H1 (cell line): ENCODE measurements around the gene ORC6. TPM values are rescaled to one million over a fixed set of nuclear protein-coding genes. Genes with fewer than 3 reads are reported as not detected.

ENCODE experiments used
- CTCF ChIA-PET: fragments of 300-600 bp; sonication (Branson Sonifier 250); formaldehyde crosslinking; loops from one replicate; lab custom pipeline; 2021; ENCODE audit not compliant: partially characterized antibody; lab: Charles Lee
- POLR2A ChIA-PET: fragments of 300-600 bp; sonication (Branson Sonifier 250); formaldehyde crosslinking; loops from one replicate; lab custom pipeline; 2021; ENCODE audit warnings: inconsistent platforms; ENCODE audit not compliant: partially characterized antibody; lab: Charles Lee
- DNase-seq, 2 experiments: peaks; one replicate each; pipeline versions ENCODE4 v3.0.0 to v3.0.0-alpha.2; 2010 to 2022; ENCODE audit warnings: low spot score in 2 of 2, low read depth in 1 of 2, mixed read lengths in 1 of 2
- FAIRE-seq: peaks from 2 replicates; lab custom pipeline; 2011; peaks lifted over from hg19 to GRCh38; lab: Jason Lieb, UNC
- H2AFZ ChIP-seq: 2 replicates; pipeline ENCODE4 v1.8.1; 2012; ENCODE audit warnings: low read length, inconsistent platforms
- H2AK5ac ChIP-seq: 2 replicates; pipeline ENCODE4 v1.6.1; 2013; ENCODE audit warnings: low read depth, low read length
- H2BK120ac ChIP-seq: replicated peaks from 2 replicates; pipeline ENCODE3; 2013; ENCODE audit warnings: low read depth, low read length, inconsistent platforms
- H2BK12ac ChIP-seq: 2 replicates; pipeline ENCODE4 v1.6.1; 2013; ENCODE audit warnings: low read depth, low read length
- H2BK15ac ChIP-seq: 2 replicates; pipeline ENCODE4 v1.6.1; 2013; ENCODE audit warnings: low read length
- H2BK20ac ChIP-seq: 2 replicates; pipeline ENCODE4 v1.6.1; 2013; ENCODE audit warnings: low read length
- H2BK5ac ChIP-seq: 2 replicates; pipeline ENCODE4 v1.6.1; 2013; ENCODE audit warnings: low read depth, low read length
- H3K14ac ChIP-seq: 2 replicates; pipeline ENCODE4 v1.6.1; 2013; ENCODE audit warnings: inconsistent platforms; ENCODE audit not compliant: insufficient read length
- H3K18ac ChIP-seq: 2 replicates; pipeline ENCODE4 v1.6.1; 2013; ENCODE audit warnings: low read length; ENCODE audit errors: extremely low read depth
- H3K23ac ChIP-seq: 2 replicates; pipeline ENCODE4 v1.6.1; 2013; ENCODE audit warnings: inconsistent platforms; ENCODE audit not compliant: insufficient read length
- H3K23me2 ChIP-seq: 2 replicates; pipeline ENCODE4 v1.6.1; 2013; ENCODE audit warnings: low read depth, low read length
- H3K27ac ChIP-seq: 2 replicates; pipeline ENCODE4 v1.6.1; 2011; ENCODE audit warnings: low read depth, low read length, inconsistent platforms
- H3K27me3 ChIP-seq, 4 experiments: replicated peaks in 1 of 4; 1 replicate in 1 of 4; 2 replicates in 3 of 4; pipeline versions ENCODE4 v1.6.1 to v1.8.1; 2011 to 2013; ENCODE audit warnings: low read length in 3 of 4, mild to moderate bottlenecking in 3 of 4, inconsistent platforms in 2 of 4, mixed read lengths in 2 of 4, moderate library complexity in 1 of 4; ENCODE audit not compliant: control insufficient read depth in 3 of 4, insufficient read depth in 3 of 4; ENCODE audit errors: extremely low read depth in 1 of 4
- H3K36me3 ChIP-seq, 4 experiments: 2 replicates each; pipeline versions ENCODE4 v1.6.1 to v1.8.1; 2011 to 2013; ENCODE audit warnings: mild to moderate bottlenecking in 4 of 4, low read length in 3 of 4, moderate library complexity in 2 of 4, control low read depth in 1 of 4, inconsistent platforms in 1 of 4; ENCODE audit not compliant: insufficient read depth in 4 of 4, control insufficient read depth in 2 of 4
- H3K4ac ChIP-seq: replicated peaks from 2 replicates; pipeline ENCODE3; 2013; ENCODE audit warnings: low read length, low read depth, mixed read lengths, inconsistent platforms; ENCODE audit not compliant: insufficient read length
- H3K4me1 ChIP-seq, 4 experiments: replicated peaks in 1 of 4; 1 replicate in 1 of 4; 2 replicates in 3 of 4; pipeline versions ENCODE4 v1.6.1 to v1.8.1; 2011 to 2013; ENCODE audit warnings: low read length in 3 of 4, inconsistent platforms in 2 of 4, mixed read lengths in 1 of 4; ENCODE audit not compliant: insufficient read depth in 4 of 4, control insufficient read depth in 3 of 4
- H3K4me2 ChIP-seq, 2 experiments: 2 replicates each; pipeline versions ENCODE4 v1.6.1 to v1.8.1; 2011 to 2013; ENCODE audit warnings: low read depth in 2 of 2, low read length in 2 of 2, control low read depth in 1 of 2, inconsistent platforms in 1 of 2, mild to moderate bottlenecking in 1 of 2; ENCODE audit not compliant: insufficient read depth in 1 of 2
- H3K4me3 ChIP-seq, 4 experiments: fragments of 200-600, 300-600 bp in 1 of 4; sonication (generic), shearing (Covaris generic), sonication (Bioruptor Twin) in 1 of 4; 2 replicates each; pipeline versions ENCODE4 v1.5.1 to v1.8.1; 2011 to 2016; ENCODE audit warnings: low read length in 4 of 4, low read depth in 3 of 4, control low read depth in 2 of 4, inconsistent platforms in 2 of 4, mild to moderate bottlenecking in 2 of 4, mixed read lengths in 1 of 4, moderate library complexity in 1 of 4; ENCODE audit not compliant: insufficient read depth in 2 of 4; ENCODE audit errors: extremely low read depth in 1 of 4
- H3K56ac ChIP-seq: replicated peaks from 2 replicates; pipeline ENCODE3; 2013; ENCODE audit warnings: low read depth, mild to moderate bottlenecking, mixed read lengths, low read length, inconsistent platforms; ENCODE audit not compliant: insufficient read length
- H3K79me1 ChIP-seq: 2 replicates; pipeline ENCODE4 v1.6.1; 2013; ENCODE audit warnings: low read depth, low read length, control low read depth
- H3K79me2 ChIP-seq, 2 experiments: 2 replicates each; pipeline versions ENCODE4 v1.6.1 to v1.8.1; 2012 to 2013; ENCODE audit warnings: low read length in 2 of 2, mild to moderate bottlenecking in 2 of 2, inconsistent platforms in 1 of 2; ENCODE audit not compliant: insufficient read depth in 2 of 2, control insufficient read depth in 1 of 2
- H3K9ac ChIP-seq, 4 experiments: replicated peaks in 1 of 4; 1 replicate in 1 of 4; 2 replicates in 3 of 4; pipeline versions ENCODE4 v1.6.1 to v1.8.1; 2011 to 2013; ENCODE audit warnings: low read depth in 3 of 4, low read length in 3 of 4, control low read depth in 2 of 4, mild to moderate bottlenecking in 2 of 4, moderate library complexity in 2 of 4, inconsistent platforms in 1 of 4; ENCODE audit errors: extremely low read depth in 1 of 4
- H3K9me3 ChIP-seq, 2 experiments: 2 replicates each; pipeline versions ENCODE4 v1.6.1 to v1.8.1; 2012 to 2013; ENCODE audit warnings: mild to moderate bottlenecking in 2 of 2, moderate library complexity in 2 of 2, control low read depth in 1 of 2, inconsistent platforms in 1 of 2, low read depth in 1 of 2, low read length in 1 of 2, mixed read lengths in 1 of 2; ENCODE audit not compliant: insufficient read depth in 2 of 2
- H4K20me1 ChIP-seq, 2 experiments: replicated peaks in 1 of 2; 2 replicates each; pipeline versions ENCODE3 to v1.8.1; 2011 to 2013; ENCODE audit warnings: inconsistent platforms in 2 of 2, low read length in 2 of 2, mild to moderate bottlenecking in 1 of 2; ENCODE audit not compliant: insufficient read depth in 2 of 2, control insufficient read depth in 1 of 2
- H4K5ac ChIP-seq: 2 replicates; pipeline ENCODE4 v1.6.1; 2013; ENCODE audit warnings: low read length, low read depth, mixed read lengths, inconsistent platforms; ENCODE audit not compliant: insufficient read length
- H4K8ac ChIP-seq: 2 replicates; pipeline ENCODE4 v1.8.0; 2013; ENCODE audit warnings: mild to moderate bottlenecking, moderate library complexity, low read length, inconsistent platforms; ENCODE audit not compliant: insufficient read depth; ENCODE audit errors: extremely low read depth
- H4K91ac ChIP-seq: replicated peaks from 2 replicates; pipeline ENCODE3; 2013; ENCODE audit warnings: low read length, mixed read lengths, inconsistent platforms; ENCODE audit not compliant: insufficient read length
- GABPA ChIP-seq: IDR thresholded peaks from 2 replicates; pipeline ENCODE4 v1.6.1; 2011; ENCODE audit warnings: mild to moderate bottlenecking, low read length, moderate library complexity, borderline replicate concordance; ENCODE audit not compliant: insufficient read depth
- HDAC6 ChIP-seq: IDR thresholded peaks from one replicate; pipeline ENCODE4 v1.7.1; 2012; ENCODE audit warnings: low read depth, mild to moderate bottlenecking, inconsistent platforms, low read length, moderate library complexity
- MAFK ChIP-seq: IDR thresholded peaks from 2 replicates; pipeline ENCODE4 v1.6.1; 2012; ENCODE audit warnings: low read depth, mild to moderate bottlenecking, improper control_type of control experiment, low read length
- NRF1 ChIP-seq: IDR thresholded peaks from 2 replicates; pipeline ENCODE4 v1.6.1; 2011; ENCODE audit warnings: mild to moderate bottlenecking, low read depth, low read length, improper control_type of control experiment
- POLR2AphosphoS5 ChIP-seq: IDR thresholded peaks from 2 replicates; pipeline ENCODE4 v1.6.1; 2011; ENCODE audit warnings: low read depth, low read length
- RAD21 ChIP-seq, 2 experiments: IDR thresholded peaks in 1 of 2; conservative IDR thresholded peaks in 1 of 2; 2 replicates each; pipeline ENCODE4 v1.6.1; 2011; ENCODE audit warnings: low read depth in 2 of 2, low read length in 2 of 2, improper control_type of control experiment in 1 of 2, inconsistent platforms in 1 of 2, mild to moderate bottlenecking in 1 of 2, moderate library complexity in 1 of 2
- RFX5 ChIP-seq: IDR thresholded peaks from 2 replicates; pipeline ENCODE4 v1.6.1; 2011; ENCODE audit warnings: low read depth, low read length, improper control_type of control experiment, borderline replicate concordance
- SIRT6 ChIP-seq: IDR thresholded peaks from one replicate; pipeline ENCODE4 v1.7.1; 2012; ENCODE audit warnings: low read length, inconsistent platforms
- SUZ12 ChIP-seq: fragments of 200-600 bp; sonication (generic); IDR thresholded peaks from 2 replicates; pipeline ENCODE4 v1.6.1; 2012; ENCODE audit warnings: mild to moderate bottlenecking, inconsistent platforms, low read length, moderate library complexity, mixed read lengths
- ZNF274 ChIP-seq: IDR thresholded peaks from 2 replicates; pipeline ENCODE4 v1.7.0; 2012; ENCODE audit warnings: low read length, borderline replicate concordance; ENCODE audit errors: extremely low read depth
- WGBS, 2 experiments: shearing (Covaris generic) in 1 of 2; methylation state at CpG; one replicate each; pipeline versions ENCODE4 v1.1.6 to v1.1.7; 2013 to 2015; ENCODE audit warnings: low lambda C conversion rate in 2 of 2, mixed read lengths in 2 of 2, inconsistent platforms in 1 of 2, low coverage in 1 of 2, missing lambda C conversion rate in 1 of 2; ENCODE audit not compliant: insufficient replicate concordance in 2 of 2, insufficient coverage in 1 of 2, insufficient read length in 1 of 2; ENCODE audit errors: extremely low coverage in 1 of 2, missing lambda C conversion rate in 1 of 2; 5-methylcytosine and 5-hydroxymethylcytosine counted together
- polyA plus RNA-seq, 7 experiments: library from polyadenylated mRNA; depleted of rRNA in 3 of 7; stranded (reverse) in 5 of 7; unstranded in 2 of 7; fragments of >200 nt in 5 of 7; fragments of 200-250 nt in 2 of 7; gene quantifications; 1 replicate in 5 of 7; 2 replicates in 1 of 7; 4 replicates in 1 of 7; pipeline versions ENCODE4 v1.2.1 to v1.2.3, GENCODE V29; 2011 to 2013; ENCODE audit warnings: missing spikeins in 2 of 7, mixed read lengths in 2 of 7
- total RNA-seq: library from RNA; stranded (reverse); fragmentation: NEBNext Ultra II Directional; extraction: Animal tissue kit (Norgen Biotek cat#: 25700); gene quantifications from 2 replicates; pipeline ENCODE4 v1.2.1, GENCODE V29; 2021
- TF ChIP-seq, protein P1 (sequence below): IDR thresholded peaks from 2 replicates; pipeline ENCODE4 v1.6.1; 2012; ENCODE audit warnings: inconsistent platforms

ORC6 gene
- total and polyA plus RNA-seq, 2 of the 8 experiments (the other 6 are each of a cell fraction or from before 2014, with no cell fraction given) = 41.8 to 67.4 TPM

- no peaks in the 10 kb centered on the region for H3K27me3 ChIP-seq
- H2BK120ac ChIP-seq = no peak overlapping the region
- no peaks in the 10 kb centered on the region for H3K36me3 ChIP-seq
- H2AK5ac ChIP-seq = no peak overlapping the region
- H2BK5ac ChIP-seq = no peak overlapping the region
- no peak overlapping the region for H2BK15ac ChIP-seq
- H4K20me1 ChIP-seq = no peaks in the 10 kb centered on the region
- H3K56ac ChIP-seq = no peak overlapping the region
- peak in 1 of 2 experiments; percentile 28 for DNase-seq
- H2BK12ac ChIP-seq = no peak overlapping the region
- no peak overlapping the region for H3K14ac ChIP-seq
- CTCF ChIA-PET = no interaction called here
- no peaks in the 10 kb centered on the region for H3K23me2 ChIP-seq
- H4K5ac ChIP-seq = no peak overlapping the region
- TF ChIP-seq MAFK (no peak), NRF1 (no peak), POLR2AphosphoS5 (no peak), RAD21 (IDR thresholded peaks at IDR 0.05 in 1 of 2, conservative IDR thresholded peaks at IDR 0.05 in 1 of 2; ENCODE audit: low read depth in 2 of 2, low read length in 2 of 2) (no peak), HDAC6 (no peak), SUZ12 (no peak), ZNF274 (no peak), SIRT6 (no peak), RFX5 (no peak), GABPA (no peak)
- TF ChIP-seq, protein P1, sequence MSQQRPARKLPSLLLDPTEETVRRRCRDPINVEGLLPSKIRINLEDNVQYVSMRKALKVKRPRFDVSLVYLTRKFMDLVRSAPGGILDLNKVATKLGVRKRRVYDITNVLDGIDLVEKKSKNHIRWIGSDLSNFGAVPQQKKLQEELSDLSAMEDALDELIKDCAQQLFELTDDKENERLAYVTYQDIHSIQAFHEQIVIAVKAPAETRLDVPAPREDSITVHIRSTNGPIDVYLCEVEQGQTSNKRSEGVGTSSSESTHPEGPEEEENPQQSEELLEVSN = no peak
- no peak overlapping the region for H3K4me3 ChIP-seq
- no peak overlapping the region for H3K4ac ChIP-seq
- no peak overlapping the region for H2AFZ ChIP-seq
- H3K79me2 ChIP-seq = no peaks in the 10 kb centered on the region
- WGBS, 2 experiments = 90% methylated on average over 2 of the region's 2 CpGs; no CpG with 5 or more reads in 1 of the 2 experiments
- no peak overlapping the region for H2BK20ac ChIP-seq
- no peak for FAIRE-seq
- no peak overlapping the region for H3K4me2 ChIP-seq
- no peaks in the 10 kb centered on the region for H3K4me1 ChIP-seq
- H3K27ac ChIP-seq = no peak overlapping the region
- H4K91ac ChIP-seq = no peak overlapping the region
- peak overlapping the region; percentile 57 for H4K8ac ChIP-seq
- H3K23ac ChIP-seq = no peak overlapping the region
- no peak overlapping the region for H3K18ac ChIP-seq
- no peaks in the 10 kb centered on the region for H3K79me1 ChIP-seq
- POLR2A ChIA-PET = no interaction called here
- no peaks in the 10 kb centered on the region for H3K9me3 ChIP-seq
- no peak overlapping the region for H3K9ac ChIP-seq
These were observed 28.2 kb downstream of the ORC6 start for GRCh38 chr16:46717692-46718091.
